ENCODE data around the gene DACT3.

GRCh38 chr19:46611776-46612175 lies 49.2 kb downstream of the DACT3 start:
- TF ChIP-seq CTCF (IDR thresholded peaks at IDR 0.05 in 4 of 5, conservative IDR thresholded peaks at IDR 0.05 in 1 of 5) (no peak), POLR2A (IDR thresholded peaks at IDR 0.05) (no peak)

Measured in gastrocnemius medialis (tissue), 4 donors.